G401.6 (cell line): Measurements from ENCODE around the gene RFWD3.
"Not testable (repeated sequence)": the region's sequence is repeated elsewhere in the genome, so short reads cannot be mapped to it uniquely, and the experiment has no call there.

ENCODE experiments used
- FAIRE-seq: peaks from 2 replicates; lab custom pipeline; 2012; peaks lifted over from hg19 to GRCh38; lab: Jason Lieb, UNC

Gene RFWD3, protein sequence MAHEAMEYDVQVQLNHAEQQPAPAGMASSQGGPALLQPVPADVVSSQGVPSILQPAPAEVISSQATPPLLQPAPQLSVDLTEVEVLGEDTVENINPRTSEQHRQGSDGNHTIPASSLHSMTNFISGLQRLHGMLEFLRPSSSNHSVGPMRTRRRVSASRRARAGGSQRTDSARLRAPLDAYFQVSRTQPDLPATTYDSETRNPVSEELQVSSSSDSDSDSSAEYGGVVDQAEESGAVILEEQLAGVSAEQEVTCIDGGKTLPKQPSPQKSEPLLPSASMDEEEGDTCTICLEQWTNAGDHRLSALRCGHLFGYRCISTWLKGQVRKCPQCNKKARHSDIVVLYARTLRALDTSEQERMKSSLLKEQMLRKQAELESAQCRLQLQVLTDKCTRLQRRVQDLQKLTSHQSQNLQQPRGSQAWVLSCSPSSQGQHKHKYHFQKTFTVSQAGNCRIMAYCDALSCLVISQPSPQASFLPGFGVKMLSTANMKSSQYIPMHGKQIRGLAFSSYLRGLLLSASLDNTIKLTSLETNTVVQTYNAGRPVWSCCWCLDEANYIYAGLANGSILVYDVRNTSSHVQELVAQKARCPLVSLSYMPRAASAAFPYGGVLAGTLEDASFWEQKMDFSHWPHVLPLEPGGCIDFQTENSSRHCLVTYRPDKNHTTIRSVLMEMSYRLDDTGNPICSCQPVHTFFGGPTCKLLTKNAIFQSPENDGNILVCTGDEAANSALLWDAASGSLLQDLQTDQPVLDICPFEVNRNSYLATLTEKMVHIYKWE

GRCh38 chr16:74666425-74667254 lies at the start of gene RFWD3:
Gene RFWD3, minus strand, starts transcription at chr16:74666877. Its CDS starts 5,428 bp downstream, at chr16:74661449.
- peak; percentile 99 for FAIRE-seq

GRCh38 chr16:74716355-74716754 lies 49.7 kb upstream of the RFWD3 start:
- FAIRE-seq, result no peak

- no peak for FAIRE-seq
Measured at GRCh38 chr16:74713876-74714275, 47.2 kb upstream of the RFWD3 start.

DNA sequence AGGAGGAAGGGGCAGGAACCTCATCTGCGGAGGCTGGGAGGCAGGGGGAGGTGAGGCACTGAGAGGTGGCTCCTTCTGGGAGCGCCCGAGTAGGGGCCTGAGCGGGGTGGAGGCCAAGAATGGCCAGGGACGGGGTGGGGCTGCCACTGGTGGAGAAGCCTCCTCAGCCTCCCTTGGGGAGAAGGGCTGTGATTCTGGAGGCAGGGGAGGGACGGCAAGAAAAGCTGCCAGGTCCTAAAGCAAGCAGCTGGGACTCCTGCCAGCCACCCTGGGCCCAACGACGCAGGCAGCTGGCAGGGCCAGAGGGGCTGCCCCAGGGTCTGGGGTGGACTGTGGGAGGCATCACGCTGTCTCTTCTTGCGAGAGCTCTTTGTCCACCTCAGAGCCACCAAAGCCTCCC lies 46.6 kb upstream of the RFWD3 start:
- FAIRE-seq, result no peak

GRCh38 chr16:74711938-74712337 lies 45.3 kb upstream of the RFWD3 start:
- FAIRE-seq, result no peak

DNA sequence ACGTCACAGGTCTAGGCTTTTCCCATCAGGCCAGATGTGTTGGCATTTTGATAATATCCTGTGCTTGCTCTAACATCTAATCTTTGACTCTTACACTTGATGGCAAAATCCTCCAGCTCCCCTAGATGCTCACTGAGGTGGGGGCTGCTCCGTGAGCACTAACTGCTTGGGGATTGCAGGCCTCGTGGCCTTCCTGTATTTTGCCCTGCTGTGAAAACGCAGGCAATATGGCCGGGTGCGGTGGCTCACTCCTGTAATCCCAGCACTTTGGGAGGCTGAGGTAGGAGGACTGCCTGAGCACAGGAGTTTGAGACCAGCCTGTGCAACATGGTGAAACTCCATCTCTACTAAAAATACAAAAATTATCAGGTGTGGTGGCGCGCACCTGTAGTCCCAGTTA lies 43.7 kb upstream of the RFWD3 start:
- FAIRE-seq, result no peak

DNA sequence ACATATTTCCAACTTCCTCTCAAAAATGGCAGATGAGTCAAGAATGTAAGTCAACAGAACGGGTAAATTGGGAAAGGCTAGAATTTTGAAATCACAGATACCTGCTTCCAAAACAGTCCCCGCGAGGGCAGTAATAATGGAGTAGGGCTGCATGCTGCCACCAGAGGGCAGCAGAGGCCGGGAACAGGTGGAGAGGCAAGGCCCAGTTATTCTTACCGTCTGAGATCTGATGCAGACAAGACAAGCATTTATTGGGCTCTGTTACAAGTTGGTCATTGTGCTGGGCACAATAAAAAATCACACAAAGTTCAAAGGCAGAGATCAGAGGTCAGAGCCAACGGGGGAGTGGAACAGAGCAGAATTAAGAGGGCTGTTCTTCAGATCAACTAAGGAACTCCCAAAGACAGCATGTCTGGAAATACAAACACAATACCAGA lies 42.8 kb upstream of the RFWD3 start:
- peak; percentile 82 for FAIRE-seq

GRCh38 chr16:74700438-74701225 lies 34.0 kb upstream of the RFWD3 start, which contains the start of gene MLKL:
Gene MLKL, minus strand, starts transcription at chr16:74700862. Its CDS starts 5,105 bp downstream, at chr16:74695757.
- no peak for FAIRE-seq

DNA sequence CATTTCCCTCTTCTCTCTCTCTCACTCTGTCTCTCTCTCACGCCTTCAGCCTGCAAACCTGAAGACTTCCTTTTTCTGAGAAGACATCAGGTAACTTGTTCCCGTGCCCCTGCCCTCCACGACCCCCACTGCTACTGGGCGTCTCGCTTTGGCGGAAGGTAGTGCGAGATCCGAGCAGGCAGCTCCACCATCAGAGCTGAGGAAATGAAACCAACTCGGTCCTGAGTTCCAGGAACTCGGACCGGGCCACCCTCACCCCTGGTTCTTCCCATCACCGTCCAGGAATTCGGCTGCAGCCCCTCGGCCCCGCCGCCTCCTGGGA lies 33.4 kb upstream of the RFWD3 start:
- no peak for FAIRE-seq

- FAIRE-seq, result no peak
Measured at GRCh38 chr16:74699666-74700065, 33.0 kb upstream of the RFWD3 start.

- no peak for FAIRE-seq
Measured at GRCh38 chr16:74698222-74698621, 31.5 kb upstream of the RFWD3 start.

GRCh38 chr16:74695450-74696422 lies 29.1 kb upstream of the RFWD3 start:
- peak; percentile 55 for FAIRE-seq

DNA sequence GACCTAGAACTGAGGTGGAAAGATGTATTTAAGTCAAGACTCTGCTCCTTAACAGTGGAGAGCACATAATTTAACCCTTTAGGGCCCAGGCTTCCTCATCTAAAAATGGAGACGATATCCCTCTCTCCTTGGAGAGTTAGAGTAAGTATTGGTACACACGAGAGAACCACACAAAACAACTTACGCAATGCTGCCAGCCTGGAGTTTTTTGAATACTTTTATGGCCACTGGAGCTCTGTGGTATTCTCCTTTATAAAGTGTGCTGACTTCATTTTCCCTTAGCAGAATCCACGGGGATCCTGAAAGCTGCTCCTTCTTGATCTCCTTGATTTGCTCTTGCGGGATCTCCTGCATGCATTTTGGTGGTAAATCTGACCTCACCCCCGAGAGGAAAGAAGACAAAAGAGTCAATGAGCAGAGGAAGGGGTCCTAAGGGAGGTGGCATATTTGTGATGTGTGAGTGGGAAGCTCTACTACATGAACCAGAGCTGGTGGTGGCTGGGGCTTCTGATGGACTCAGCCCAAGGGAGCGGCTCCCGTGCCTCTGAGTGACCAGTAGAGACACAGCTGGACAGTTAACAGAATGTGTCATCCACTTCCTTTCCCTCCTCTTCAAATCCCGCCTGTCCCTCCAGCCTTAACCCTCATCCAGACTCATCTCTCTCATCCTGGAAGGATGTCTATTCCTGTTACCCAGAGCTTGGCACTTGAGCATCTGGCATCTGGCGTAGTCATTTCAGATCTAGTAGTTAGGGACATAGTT lies 24.6 kb upstream of the RFWD3 start:
- no peak for FAIRE-seq

DNA sequence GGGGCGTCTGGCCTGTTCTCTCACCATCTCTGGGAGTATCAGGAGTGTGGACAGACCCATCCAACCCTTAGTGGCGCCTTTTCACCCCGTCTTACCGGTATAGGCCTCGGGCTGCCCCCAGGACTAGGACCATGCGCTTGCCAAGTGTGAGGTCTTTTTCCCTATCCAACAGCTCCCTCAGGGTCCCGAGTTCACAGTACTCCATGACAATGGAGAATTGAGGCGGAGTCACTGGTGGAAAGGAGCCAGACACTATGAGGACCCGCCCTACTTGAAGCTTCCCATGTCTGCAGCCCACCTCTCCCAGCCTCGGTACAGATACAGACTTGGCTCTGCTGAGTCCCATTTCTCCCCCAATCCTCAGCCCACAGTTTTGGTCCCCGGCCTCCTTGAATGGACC lies 15.9 kb upstream of the RFWD3 start:
- no peak for FAIRE-seq

DNA sequence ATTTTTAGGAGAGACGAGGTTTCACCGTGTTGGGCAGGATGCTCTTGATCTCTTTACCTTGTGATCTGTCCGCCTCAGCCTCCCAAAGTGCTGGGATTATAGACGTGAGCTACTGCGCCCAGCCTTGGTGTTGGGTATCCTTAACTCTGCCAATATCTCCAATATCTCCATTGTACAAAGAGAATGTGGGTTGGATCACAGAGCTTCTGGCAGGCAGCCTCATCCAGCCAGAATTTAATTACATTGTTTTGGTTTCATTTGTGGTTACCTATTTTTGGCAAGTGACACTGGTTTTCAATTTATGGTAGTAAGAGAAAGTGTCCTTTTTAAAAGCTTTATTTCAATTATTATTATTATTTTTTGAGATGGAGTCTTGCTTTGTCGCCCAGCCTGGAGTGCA lies 14.0 kb upstream of the RFWD3 start:
- FAIRE-seq, result no peak

- no peak for FAIRE-seq
Measured at GRCh38 chr16:74679983-74680382, 13.3 kb upstream of the RFWD3 start.

GRCh38 chr16:74677868-74678267 lies 11.2 kb upstream of the RFWD3 start:
- FAIRE-seq, result no peak

DNA sequence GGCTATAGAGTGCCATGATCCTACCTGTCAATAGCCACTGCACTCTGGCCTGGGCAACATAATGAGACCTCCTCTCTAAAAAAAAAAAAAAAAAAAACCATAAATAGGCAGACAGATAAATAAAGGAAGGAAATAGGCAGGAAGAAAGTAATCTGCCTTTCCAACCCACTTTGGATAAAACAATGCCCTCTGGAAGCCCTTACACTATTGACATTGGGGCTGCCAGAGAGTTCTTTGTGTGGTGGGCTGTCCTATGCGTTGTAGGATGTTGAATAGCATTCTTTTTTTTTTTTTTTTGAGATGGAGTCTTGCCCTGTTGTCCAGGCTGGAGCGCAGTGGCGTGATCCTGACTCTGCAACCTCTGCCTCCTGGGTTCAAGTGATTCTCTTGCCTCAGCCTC lies 7.2 kb upstream of the RFWD3 start:
- FAIRE-seq, result no peak

DNA sequence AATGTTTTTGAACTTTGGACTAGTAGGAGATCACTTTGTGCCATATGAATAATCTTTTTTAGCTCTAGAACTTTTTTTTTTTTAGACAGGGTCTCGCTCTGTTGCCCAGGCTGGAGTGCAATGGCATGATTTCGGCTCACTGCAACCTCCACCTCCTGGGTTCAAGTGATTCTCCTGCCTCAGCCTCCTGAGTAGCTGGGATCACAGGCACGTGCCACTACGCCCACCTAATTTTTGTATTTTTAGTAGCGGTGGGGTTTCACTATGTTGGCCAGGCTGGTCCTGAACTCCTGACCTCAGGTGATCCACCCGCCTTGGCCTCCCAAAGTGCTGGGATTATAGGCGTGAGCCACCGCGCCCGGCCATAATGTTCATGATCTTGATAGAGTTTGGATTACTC lies 2.2 kb upstream of the RFWD3 start:
- not testable (repeated sequence) for FAIRE-seq

DNA sequence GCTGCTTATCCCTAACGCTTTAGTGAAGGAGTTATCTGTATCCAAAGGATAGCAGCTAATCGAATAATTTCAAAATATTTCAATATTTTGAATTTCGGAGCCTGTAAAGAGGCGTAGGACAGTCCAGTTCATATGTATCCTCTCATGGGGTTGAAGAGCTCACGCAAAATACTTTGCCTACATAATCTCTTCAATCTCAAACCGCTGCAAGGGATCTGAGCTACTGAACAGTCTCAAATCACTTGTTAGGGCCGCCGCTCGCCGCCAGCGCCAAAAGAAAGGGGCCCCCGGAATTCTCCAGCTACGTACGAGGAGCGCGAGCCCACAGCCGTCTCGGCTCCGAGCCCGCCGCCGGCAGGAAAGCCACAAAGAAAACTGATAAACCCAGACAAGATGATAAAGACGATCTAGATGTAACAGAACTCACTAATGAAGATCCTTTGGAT lies 601 bp upstream of the RFWD3 start:
- FAIRE-seq, result no peak
